Mammary epithelial cell (primary cell): Measurements from ENCODE around the gene PHLDB2.

Experiments
- EZH2 ChIP-seq: IDR thresholded peaks from 2 replicates; pipeline ENCODE4 v1.6.1; 2012; ENCODE audit warnings: low read length, inconsistent platforms, borderline replicate concordance
- TF ChIP-seq, protein P1 (sequence below), 2 donors: IDR thresholded peaks in 1 of 2; conservative IDR thresholded peaks in 1 of 2; 2 replicates each; pipeline ENCODE4 v1.5.1; 2011 to 2012; ENCODE audit warnings: inconsistent platforms in 2 of 2, low read length in 2 of 2, mild to moderate bottlenecking in 2 of 2, control low read depth in 1 of 2, low read depth in 1 of 2; ENCODE audit not compliant: insufficient read depth in 1 of 2; ENCODE audit errors: extremely low read depth in 1 of 2

DNA sequence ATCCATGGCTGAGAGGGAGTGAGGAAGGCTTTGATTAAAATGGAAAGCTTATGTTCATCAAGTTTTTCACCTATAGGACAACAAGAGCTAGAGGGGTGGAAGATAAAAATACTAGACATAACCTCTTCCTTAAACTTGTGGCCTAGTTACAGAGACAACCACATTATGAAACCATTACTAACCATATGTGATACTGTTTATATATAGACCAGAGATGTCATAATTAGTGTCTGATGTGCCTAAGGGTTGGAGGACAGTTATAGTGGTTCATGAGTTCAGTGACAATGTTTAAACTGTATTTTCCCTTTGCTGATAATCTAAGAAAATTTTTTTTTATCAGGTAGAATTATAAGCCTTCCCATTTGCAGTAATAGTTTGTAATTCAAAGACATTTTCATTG lies 23.7 kb downstream of the PHLDB2 start:
- TF ChIP-seq, protein P1, sequence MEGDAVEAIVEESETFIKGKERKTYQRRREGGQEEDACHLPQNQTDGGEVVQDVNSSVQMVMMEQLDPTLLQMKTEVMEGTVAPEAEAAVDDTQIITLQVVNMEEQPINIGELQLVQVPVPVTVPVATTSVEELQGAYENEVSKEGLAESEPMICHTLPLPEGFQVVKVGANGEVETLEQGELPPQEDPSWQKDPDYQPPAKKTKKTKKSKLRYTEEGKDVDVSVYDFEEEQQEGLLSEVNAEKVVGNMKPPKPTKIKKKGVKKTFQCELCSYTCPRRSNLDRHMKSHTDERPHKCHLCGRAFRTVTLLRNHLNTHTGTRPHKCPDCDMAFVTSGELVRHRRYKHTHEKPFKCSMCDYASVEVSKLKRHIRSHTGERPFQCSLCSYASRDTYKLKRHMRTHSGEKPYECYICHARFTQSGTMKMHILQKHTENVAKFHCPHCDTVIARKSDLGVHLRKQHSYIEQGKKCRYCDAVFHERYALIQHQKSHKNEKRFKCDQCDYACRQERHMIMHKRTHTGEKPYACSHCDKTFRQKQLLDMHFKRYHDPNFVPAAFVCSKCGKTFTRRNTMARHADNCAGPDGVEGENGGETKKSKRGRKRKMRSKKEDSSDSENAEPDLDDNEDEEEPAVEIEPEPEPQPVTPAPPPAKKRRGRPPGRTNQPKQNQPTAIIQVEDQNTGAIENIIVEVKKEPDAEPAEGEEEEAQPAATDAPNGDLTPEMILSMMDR (conservative IDR thresholded peaks at IDR 0.05 in 1 of 2, IDR thresholded peaks at IDR 0.05 in 1 of 2; ENCODE audit: extremely low read depth in 1 of 2, insufficient read depth in 1 of 2, low read depth in 1 of 2, low read length in 2 of 2), result no peak
- TF ChIP-seq EZH2, result no peak
